Panc1 (cell line): ENCODE results near the gene KHDRBS1. TPM values are rescaled to one million over a fixed set of nuclear protein-coding genes. Genes with fewer than 3 reads are reported as not detected.

Source experiments
- ATAC-seq: fragments of 200-7000 bp; cut with Tn5 transposase; 2 replicates; pipeline ENCODE4 v1.9.1; 2020; ENCODE audit warnings: mild to moderate bottlenecking, moderate library complexity
- BruUV-seq: library from RNA; stranded (reverse); fragments of 400-500 nt; replicated peaks from 2 replicates; lab custom pipeline; 2021; lab: Mats Ljungman, UMichigan
- CTCF ChIA-PET: fragments of 300-600 bp; sonication (Branson Sonifier 250); formaldehyde crosslinking; loops from one replicate; lab custom pipeline; 2022; ENCODE audit warnings: antibody characterized with exemption; lab: Charles Lee
- POLR2A ChIA-PET: fragments of 300-600 bp; sonication (Branson Sonifier 250); formaldehyde crosslinking; loops from one replicate; lab custom pipeline; 2022; ENCODE audit warnings: antibody characterized with exemption; lab: Charles Lee
- DNase-seq: peaks from one replicate; pipeline ENCODE4 v3.0.0-alpha.2; 2010; ENCODE audit warnings: low read depth, low spot score
- H3K27ac ChIP-seq: 2 replicates; pipeline ENCODE4 v1.5.1; 2011; ENCODE audit warnings: mild to moderate bottlenecking, low read length, inconsistent platforms
- H3K27me3 ChIP-seq: fragments of 200-500 bp; sonication (Bioruptor generic); 2 replicates; pipeline ENCODE4 v1.6.0; 2014; ENCODE audit warnings: low read length, inconsistent platforms; ENCODE audit not compliant: control insufficient read depth, insufficient read depth
- H3K36me3 ChIP-seq: fragments of 200-500 bp; sonication (Bioruptor generic); 2 replicates; pipeline ENCODE4 v1.5.1; 2014; ENCODE audit warnings: inconsistent platforms, mild to moderate bottlenecking, low read length, moderate library complexity; ENCODE audit not compliant: control insufficient read depth, insufficient read depth
- H3K4me1 ChIP-seq: 2 replicates; pipeline ENCODE4 v1.5.1; 2011; ENCODE audit warnings: inconsistent platforms, mild to moderate bottlenecking, low read length, moderate library complexity; ENCODE audit not compliant: control insufficient read depth, insufficient read depth
- H3K4me3 ChIP-seq, 2 experiments: 2 replicates each; pipeline ENCODE4 v1.5.1; 2011 to 2012; ENCODE audit warnings: low read depth in 2 of 2, low read length in 2 of 2, mild to moderate bottlenecking in 2 of 2, inconsistent platforms in 1 of 2, moderate library complexity in 1 of 2
- H3K9me3 ChIP-seq: fragments of 200-500 bp; sonication (Bioruptor generic); 2 replicates; pipeline ENCODE4 v1.5.1; 2014; ENCODE audit warnings: low read depth, mild to moderate bottlenecking, inconsistent platforms, low read length, moderate library complexity; ENCODE audit not compliant: control insufficient read depth, insufficient read depth
- POLR2AphosphoS5 ChIP-seq: IDR thresholded peaks from 2 replicates; pipeline ENCODE4 v1.6.1; 2012; ENCODE audit warnings: mild to moderate bottlenecking, low read depth, low read length, moderate library complexity
- SIN3A ChIP-seq: IDR thresholded peaks from 2 replicates; pipeline ENCODE4 v1.6.1; 2012; ENCODE audit warnings: low read depth, mild to moderate bottlenecking, low read length, moderate library complexity, borderline replicate concordance; ENCODE audit not compliant: insufficient read depth
- TCF7L2 ChIP-seq: IDR thresholded peaks from 2 replicates; pipeline ENCODE4 v1.6.1; 2011; ENCODE audit warnings: mild to moderate bottlenecking, low read depth, low read length, inconsistent platforms
- in situ Hi-C: cut with HindIII; loops from 2 replicates; pipeline ENCODE4 v1.10.0; 2016; ENCODE audit warnings: low sequenced_read_pairs, low pct_unique_long_range_greater_than_20kb
- intact Hi-C: fragments of 100-400 bp; cut with micrococcal nuclease; formaldehyde crosslinking; loops from one replicate; pipeline ENCODE4 v1.10.0; 2022; ENCODE audit not compliant: unreplicated experiment
- total RNA-seq: library from RNA; stranded (reverse); gene quantifications from one replicate; pipeline ENCODE4 v1.2.1, GENCODE V29; 2021; ENCODE audit not compliant: unreplicated experiment
- TF ChIP-seq, protein P1 (sequence below), 2 experiments: IDR thresholded peaks; 2 replicates each; pipeline ENCODE4 v1.6.1; 2011 to 2012; ENCODE audit warnings: low read depth in 2 of 2, control low read depth in 1 of 2, low read length in 1 of 2, mild to moderate bottlenecking in 1 of 2, moderate library complexity in 1 of 2; ENCODE audit not compliant: insufficient read depth in 1 of 2
- TF ChIP-seq, protein P2 (sequence below): fragments of 450-650 bp; IDR thresholded peaks from 2 replicates; pipeline ENCODE4 v1.5.1; 2017; ENCODE audit warnings: mild to moderate bottlenecking

Gene KHDRBS1
- total RNA-seq, 1 experiment from 2014 or later = 163 TPM

DNA sequence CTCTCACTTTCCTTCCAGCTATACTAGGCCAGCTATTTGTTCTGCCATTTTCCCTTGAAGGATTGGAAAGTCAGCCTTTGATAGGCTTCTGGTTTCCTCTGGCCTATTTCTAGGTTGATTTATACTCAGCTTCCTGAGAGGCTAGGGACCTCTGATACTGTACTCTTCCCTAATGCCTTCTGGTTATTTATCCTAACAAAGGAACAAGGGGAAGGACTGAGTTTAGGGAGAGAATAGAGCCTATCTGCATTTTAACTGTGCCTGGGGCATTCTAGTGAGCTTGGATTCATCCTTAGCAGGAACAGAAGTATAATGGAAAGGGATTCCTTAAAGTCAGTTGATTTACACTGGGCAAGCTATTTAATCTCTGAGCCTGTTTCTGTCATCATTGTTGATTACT is 47.2 kb downstream of the KHDRBS1 start:
- TF ChIP-seq TCF7L2 (no peak), POLR2AphosphoS5 (no peak), SIN3A (no peak)
- TF ChIP-seq, protein P1, sequence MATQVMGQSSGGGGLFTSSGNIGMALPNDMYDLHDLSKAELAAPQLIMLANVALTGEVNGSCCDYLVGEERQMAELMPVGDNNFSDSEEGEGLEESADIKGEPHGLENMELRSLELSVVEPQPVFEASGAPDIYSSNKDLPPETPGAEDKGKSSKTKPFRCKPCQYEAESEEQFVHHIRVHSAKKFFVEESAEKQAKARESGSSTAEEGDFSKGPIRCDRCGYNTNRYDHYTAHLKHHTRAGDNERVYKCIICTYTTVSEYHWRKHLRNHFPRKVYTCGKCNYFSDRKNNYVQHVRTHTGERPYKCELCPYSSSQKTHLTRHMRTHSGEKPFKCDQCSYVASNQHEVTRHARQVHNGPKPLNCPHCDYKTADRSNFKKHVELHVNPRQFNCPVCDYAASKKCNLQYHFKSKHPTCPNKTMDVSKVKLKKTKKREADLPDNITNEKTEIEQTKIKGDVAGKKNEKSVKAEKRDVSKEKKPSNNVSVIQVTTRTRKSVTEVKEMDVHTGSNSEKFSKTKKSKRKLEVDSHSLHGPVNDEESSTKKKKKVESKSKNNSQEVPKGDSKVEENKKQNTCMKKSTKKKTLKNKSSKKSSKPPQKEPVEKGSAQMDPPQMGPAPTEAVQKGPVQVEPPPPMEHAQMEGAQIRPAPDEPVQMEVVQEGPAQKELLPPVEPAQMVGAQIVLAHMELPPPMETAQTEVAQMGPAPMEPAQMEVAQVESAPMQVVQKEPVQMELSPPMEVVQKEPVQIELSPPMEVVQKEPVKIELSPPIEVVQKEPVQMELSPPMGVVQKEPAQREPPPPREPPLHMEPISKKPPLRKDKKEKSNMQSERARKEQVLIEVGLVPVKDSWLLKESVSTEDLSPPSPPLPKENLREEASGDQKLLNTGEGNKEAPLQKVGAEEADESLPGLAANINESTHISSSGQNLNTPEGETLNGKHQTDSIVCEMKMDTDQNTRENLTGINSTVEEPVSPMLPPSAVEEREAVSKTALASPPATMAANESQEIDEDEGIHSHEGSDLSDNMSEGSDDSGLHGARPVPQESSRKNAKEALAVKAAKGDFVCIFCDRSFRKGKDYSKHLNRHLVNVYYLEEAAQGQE (IDR thresholded peaks at IDR 0.05; ENCODE audit: insufficient read depth in 1 of 2, low read depth in 2 of 2, low read length in 1 of 2) = no peak
- TF ChIP-seq, protein P2, sequence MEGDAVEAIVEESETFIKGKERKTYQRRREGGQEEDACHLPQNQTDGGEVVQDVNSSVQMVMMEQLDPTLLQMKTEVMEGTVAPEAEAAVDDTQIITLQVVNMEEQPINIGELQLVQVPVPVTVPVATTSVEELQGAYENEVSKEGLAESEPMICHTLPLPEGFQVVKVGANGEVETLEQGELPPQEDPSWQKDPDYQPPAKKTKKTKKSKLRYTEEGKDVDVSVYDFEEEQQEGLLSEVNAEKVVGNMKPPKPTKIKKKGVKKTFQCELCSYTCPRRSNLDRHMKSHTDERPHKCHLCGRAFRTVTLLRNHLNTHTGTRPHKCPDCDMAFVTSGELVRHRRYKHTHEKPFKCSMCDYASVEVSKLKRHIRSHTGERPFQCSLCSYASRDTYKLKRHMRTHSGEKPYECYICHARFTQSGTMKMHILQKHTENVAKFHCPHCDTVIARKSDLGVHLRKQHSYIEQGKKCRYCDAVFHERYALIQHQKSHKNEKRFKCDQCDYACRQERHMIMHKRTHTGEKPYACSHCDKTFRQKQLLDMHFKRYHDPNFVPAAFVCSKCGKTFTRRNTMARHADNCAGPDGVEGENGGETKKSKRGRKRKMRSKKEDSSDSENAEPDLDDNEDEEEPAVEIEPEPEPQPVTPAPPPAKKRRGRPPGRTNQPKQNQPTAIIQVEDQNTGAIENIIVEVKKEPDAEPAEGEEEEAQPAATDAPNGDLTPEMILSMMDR = no peak
- Histone ChIP-seq H3K9me3 (no peaks in the 10 kb centered on the region), H3K27ac (no peak overlapping the region), H3K27me3 (no peaks in the 10 kb centered on the region), H3K4me3 (no peak overlapping the region), H3K36me3 (peaks cover 40% of the 10 kb centered on the region), H3K4me1 (0 out of 2 replicates have a peak, but pooled peaks cover 4% of the 10 kb centered on the region)
- ChIA-PET POLR2A (no interaction called here), CTCF (interaction anchor here (0.6 kb wide), 1 partner anchor 19 kb away, joined by 13 read pairs; no protein-coding TSS in a partner anchor)
- BruUV-seq = no TSS peak
- no peak for ATAC-seq
- intact Hi-C loops (no loop called here), in situ Hi-C loops (no loop called here)
- no peak for DNase-seq

DNA sequence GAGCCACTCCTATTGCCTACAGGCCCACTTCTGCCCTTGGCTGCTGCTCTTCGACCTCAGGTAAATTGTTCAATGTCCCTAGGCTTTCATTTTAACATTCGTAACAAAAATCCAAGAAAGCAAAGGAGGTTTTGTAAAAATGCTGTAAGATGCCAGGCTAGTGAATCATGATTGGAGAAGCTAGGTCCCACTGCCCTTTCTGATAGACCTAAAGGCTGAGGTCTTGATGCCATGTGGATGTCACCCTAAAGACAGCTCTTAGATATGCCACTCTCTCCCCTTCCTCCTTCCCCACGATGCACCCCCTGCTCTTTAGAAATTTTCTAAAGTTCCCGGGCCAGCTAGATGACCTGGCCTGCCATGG is 49.2 kb downstream of the KHDRBS1 start:
- no peaks in the 10 kb centered on the region for H3K9me3 ChIP-seq
- no peak overlapping the region for H3K27ac ChIP-seq
- intact Hi-C loops = no loop called here
- no peak for ATAC-seq
- in situ Hi-C loops = no loop called here
- H3K4me3 ChIP-seq = no peak overlapping the region
- peaks cover 4% of the 10 kb centered on the region; the same call in 1 of the 2 replicates for H3K4me1 ChIP-seq
- no peak for DNase-seq
- CTCF ChIA-PET = interaction anchor here (0.6 to 1.3 kb wide), 4 partner anchors 9 to 241 kb away, joined by 4 to 10 read pairs (median 5); no protein-coding TSS in a partner anchor
- BruUV-seq = no TSS peak
- TF ChIP-seq, protein P2 = no peak
- TF ChIP-seq, protein P1 (IDR thresholded peaks at IDR 0.05; ENCODE audit: insufficient read depth in 1 of 2, low read depth in 2 of 2, low read length in 1 of 2) = no peak
- no peak for TF ChIP-seq POLR2AphosphoS5
- TF ChIP-seq SIN3A = no peak
- TF ChIP-seq TCF7L2 = no peak
- POLR2A ChIA-PET = no interaction called here
- no peaks in the 10 kb centered on the region for H3K27me3 ChIP-seq
- H3K36me3 ChIP-seq = peaks cover 31% of the 10 kb centered on the region
